ENCODE data around the gene MEF2C. TPM values are rescaled to one million over a fixed set of nuclear protein-coding genes. Genes with fewer than 3 reads are reported as not detected.

Gene MEF2C
- polyA plus RNA-seq, 1 donor, result 14.4 TPM

GRCh38 chr5:88743231-88743834 is 139.7 kb downstream of the MEF2C start:
- Histone ChIP-seq H3K4me3 (ENCODE audit: low read length) (no peak overlapping the region), H3K9me3 (ENCODE audit: control insufficient read depth, low read depth, low read length) (no peaks in the 10 kb centered on the region), H3K36me3 (ENCODE audit: control insufficient read depth, insufficient read depth, low read length) (no peaks in the 10 kb centered on the region), H3K4me1 (ENCODE audit: control insufficient read depth, insufficient read depth, low read length) (no peaks in the 10 kb centered on the region), H3K27me3 (ENCODE audit: control insufficient read depth, insufficient read depth, low read length) (no peaks in the 10 kb centered on the region), H3K27ac (ENCODE audit: low read length) (no peak overlapping the region)
- 0% methylated on average over 1 of the region's 2 CpGs for WGBS (ENCODE audit: insufficient coverage, low lambda C conversion rate)
- peak in 1 of 2 donors; percentile 37 for DNase-seq

- H3K27ac ChIP-seq (ENCODE audit: low read length), result no peak overlapping the region
- H3K36me3 ChIP-seq (ENCODE audit: control insufficient read depth, insufficient read depth, low read length), result no peaks in the 10 kb centered on the region
- H3K9me3 ChIP-seq (ENCODE audit: control insufficient read depth, low read depth, low read length), result no peaks in the 10 kb centered on the region
- no peak overlapping the region for H3K4me3 ChIP-seq (ENCODE audit: low read length)
- WGBS (ENCODE audit: insufficient coverage, low lambda C conversion rate), result no CpG with 5 or more reads among the region's 1 CpG
- no peaks in the 10 kb centered on the region for H3K4me1 ChIP-seq (ENCODE audit: control insufficient read depth, insufficient read depth, low read length)
- H3K27me3 ChIP-seq (ENCODE audit: control insufficient read depth, insufficient read depth, low read length), result no peaks in the 10 kb centered on the region
- DNase-seq, result no peak
Observed at GRCh38 chr5:88741964-88742363, 141.0 kb downstream of the MEF2C start.

GRCh38 chr5:88740604-88741185 is 142.3 kb downstream of the MEF2C start:
- DNase-seq, result no peak
- Histone ChIP-seq H3K4me3 (ENCODE audit: low read length) (no peak overlapping the region), H3K9me3 (ENCODE audit: control insufficient read depth, low read depth, low read length) (no peaks in the 10 kb centered on the region), H3K27me3 (ENCODE audit: control insufficient read depth, insufficient read depth, low read length) (no peaks in the 10 kb centered on the region), H3K27ac (ENCODE audit: low read length) (no peak overlapping the region), H3K36me3 (ENCODE audit: control insufficient read depth, insufficient read depth, low read length) (no peaks in the 10 kb centered on the region), H3K4me1 (ENCODE audit: control insufficient read depth, insufficient read depth, low read length) (no peaks in the 10 kb centered on the region)
- WGBS (ENCODE audit: insufficient coverage, low lambda C conversion rate), result 83% methylated on average over 2 of the region's 5 CpGs

- H3K4me3 ChIP-seq (ENCODE audit: low read length), result no peak overlapping the region
- no peaks in the 10 kb centered on the region for H3K9me3 ChIP-seq (ENCODE audit: control insufficient read depth, low read depth, low read length)
- no peaks in the 10 kb centered on the region for H3K36me3 ChIP-seq (ENCODE audit: control insufficient read depth, insufficient read depth, low read length)
- no peak overlapping the region for H3K27ac ChIP-seq (ENCODE audit: low read length)
- DNase-seq, result no peak
- H3K27me3 ChIP-seq (ENCODE audit: control insufficient read depth, insufficient read depth, low read length), result no peaks in the 10 kb centered on the region
- no CpG with 5 or more reads among the region's 2 CpGs for WGBS (ENCODE audit: insufficient coverage, low lambda C conversion rate)
- H3K4me1 ChIP-seq (ENCODE audit: control insufficient read depth, insufficient read depth, low read length), result no peaks in the 10 kb centered on the region
Observed at GRCh38 chr5:88736494-88736893, 146.5 kb downstream of the MEF2C start.

GRCh38 chr5:88734983-88735382 is 148.0 kb downstream of the MEF2C start:
- H3K27ac ChIP-seq (ENCODE audit: low read length), result no peak overlapping the region
- 100% methylated on average over 1 of the region's 7 CpGs for WGBS (ENCODE audit: insufficient coverage, low lambda C conversion rate)
- no peaks in the 10 kb centered on the region for H3K9me3 ChIP-seq (ENCODE audit: control insufficient read depth, low read depth, low read length)
- H3K27me3 ChIP-seq (ENCODE audit: control insufficient read depth, insufficient read depth, low read length), result no peaks in the 10 kb centered on the region
- DNase-seq, result no peak
- H3K4me1 ChIP-seq (ENCODE audit: control insufficient read depth, insufficient read depth, low read length), result no peaks in the 10 kb centered on the region
- H3K36me3 ChIP-seq (ENCODE audit: control insufficient read depth, insufficient read depth, low read length), result no peaks in the 10 kb centered on the region
- H3K4me3 ChIP-seq (ENCODE audit: low read length), result no peak overlapping the region

- no peak overlapping the region for H3K27ac ChIP-seq (ENCODE audit: low read length)
- no peak overlapping the region for H3K4me3 ChIP-seq (ENCODE audit: low read length)
- DNase-seq, result no peak
- no peaks in the 10 kb centered on the region for H3K9me3 ChIP-seq (ENCODE audit: control insufficient read depth, low read depth, low read length)
- no peaks in the 10 kb centered on the region for H3K27me3 ChIP-seq (ENCODE audit: control insufficient read depth, insufficient read depth, low read length)
- 100% methylated on average over 1 of the region's 6 CpGs for WGBS (ENCODE audit: insufficient coverage, low lambda C conversion rate)
- H3K4me1 ChIP-seq (ENCODE audit: control insufficient read depth, insufficient read depth, low read length), result no peaks in the 10 kb centered on the region
- no peaks in the 10 kb centered on the region for H3K36me3 ChIP-seq (ENCODE audit: control insufficient read depth, insufficient read depth, low read length)
Observed at GRCh38 chr5:88734191-88734640, 148.8 kb downstream of the MEF2C start.

- Histone ChIP-seq H3K27me3 (ENCODE audit: control insufficient read depth, insufficient read depth, low read length) (no peaks in the 10 kb centered on the region), H3K36me3 (ENCODE audit: control insufficient read depth, insufficient read depth, low read length) (no peaks in the 10 kb centered on the region), H3K9me3 (ENCODE audit: control insufficient read depth, low read depth, low read length) (no peaks in the 10 kb centered on the region), H3K4me3 (ENCODE audit: low read length) (no peak overlapping the region), H3K4me1 (ENCODE audit: control insufficient read depth, insufficient read depth, low read length) (no peaks in the 10 kb centered on the region), H3K27ac (ENCODE audit: low read length) (no peak overlapping the region)
- no peak for DNase-seq
- WGBS (ENCODE audit: insufficient coverage, low lambda C conversion rate), result 88% methylated on average over 2 of the region's 2 CpGs
Observed at GRCh38 chr5:88732862-88733261, 150.1 kb downstream of the MEF2C start.

- Histone ChIP-seq H3K4me1 (ENCODE audit: control insufficient read depth, insufficient read depth, low read length) (no peaks in the 10 kb centered on the region), H3K27me3 (ENCODE audit: control insufficient read depth, insufficient read depth, low read length) (no peaks in the 10 kb centered on the region), H3K4me3 (ENCODE audit: low read length) (no peak overlapping the region), H3K36me3 (ENCODE audit: control insufficient read depth, insufficient read depth, low read length) (no peaks in the 10 kb centered on the region), H3K9me3 (ENCODE audit: control insufficient read depth, low read depth, low read length) (no peaks in the 10 kb centered on the region), H3K27ac (ENCODE audit: low read length) (no peak overlapping the region)
- no peak for DNase-seq
- 67% methylated on average over 1 of the region's 5 CpGs for WGBS (ENCODE audit: insufficient coverage, low lambda C conversion rate)
Observed at GRCh38 chr5:88732181-88732633, 150.8 kb downstream of the MEF2C start.

- no peaks in the 10 kb centered on the region for H3K9me3 ChIP-seq (ENCODE audit: control insufficient read depth, low read depth, low read length)
- DNase-seq, result no peak
- H3K4me1 ChIP-seq (ENCODE audit: control insufficient read depth, insufficient read depth, low read length), result no peaks in the 10 kb centered on the region
- no peak overlapping the region for H3K27ac ChIP-seq (ENCODE audit: low read length)
- H3K27me3 ChIP-seq (ENCODE audit: control insufficient read depth, insufficient read depth, low read length), result no peaks in the 10 kb centered on the region
- WGBS (ENCODE audit: insufficient coverage, low lambda C conversion rate), result 0% methylated on average over 1 of the region's 1 CpG
- no peak overlapping the region for H3K4me3 ChIP-seq (ENCODE audit: low read length)
- H3K36me3 ChIP-seq (ENCODE audit: control insufficient read depth, insufficient read depth, low read length), result no peaks in the 10 kb centered on the region
Observed at GRCh38 chr5:88729829-88730182, 153.2 kb downstream of the MEF2C start.

- no peaks in the 10 kb centered on the region for H3K27me3 ChIP-seq (ENCODE audit: control insufficient read depth, insufficient read depth, low read length)
Observed at GRCh38 chr5:88729084-88729828, 153.7 kb downstream of the MEF2C start.

More at GRCh38 chr5:88729084-88729828, 153.7 kb downstream of the MEF2C start:
- Histone ChIP-seq H3K27ac (ENCODE audit: low read length) (no peak overlapping the region), H3K4me3 (ENCODE audit: low read length) (no peak overlapping the region), H3K4me1 (ENCODE audit: control insufficient read depth, insufficient read depth, low read length) (no peaks in the 10 kb centered on the region), H3K9me3 (ENCODE audit: control insufficient read depth, low read depth, low read length) (no peaks in the 10 kb centered on the region), H3K36me3 (ENCODE audit: control insufficient read depth, insufficient read depth, low read length) (no peaks in the 10 kb centered on the region)
- 90% methylated on average over 2 of the region's 5 CpGs for WGBS (ENCODE audit: insufficient coverage, low lambda C conversion rate)
- peak; percentile 56 to 69 for DNase-seq

All from large intestine (tissue), 3 donors.